K562 (cell line): ENCODE results near the gene WNT7A. TPM values are rescaled to one million over a fixed set of nuclear protein-coding genes. Genes with fewer than 3 reads are reported as not detected.
"Not testable (repeated sequence)": the region's sequence is repeated elsewhere in the genome, so short reads cannot be mapped to it uniquely, and the experiment has no call there.

Experiments
- ATAC-seq: fragments of 200-7000 bp; cut with Tn5 transposase; 3 replicates; pipeline ENCODE4 v1.9.1; 2020; ENCODE audit warnings: moderate library complexity
- BruUV-seq: library from RNA; stranded (reverse); fragments of 400-500 nt; replicated peaks from 2 replicates; lab custom pipeline; 2021; lab: Mats Ljungman, UMichigan
- CTCF ChIA-PET: fragments of 300-600 bp; formaldehyde crosslinking; extraction: SDS; loops from one replicate; lab custom pipeline; 2021; ENCODE audit warnings: low intra/inter-chr PET ratio; lab: Yijun Ruan, JAX
- POLR2A ChIA-PET: fragments of 300-600, 350-650 bp; sonication (Branson Sonifier 250); formaldehyde crosslinking; extraction: SDS; loops from one replicate; lab custom pipeline; 2021; ENCODE audit warnings: antibody characterized with exemption, inconsistent platforms; lab: Yijun Ruan, JAX
- DNase-seq, 4 experiments: peaks; one replicate each; pipeline versions ENCODE4 v3.0.0 to v3.0.0-alpha.2; 2011 to 2018; ENCODE audit warnings: low spot score in 3 of 4, mixed read lengths in 3 of 4; ENCODE audit errors: extremely low read depth in 1 of 4
- FAIRE-seq: peaks from 2 replicates; lab custom pipeline; 2011; peaks lifted over from hg19 to GRCh38; lab: Jason Lieb, UNC
- H2AFZ ChIP-seq: 2 replicates; pipeline ENCODE4 v1.6.0; 2011; ENCODE audit warnings: low read depth, low read length, control low read depth, inconsistent platforms
- H3K27ac ChIP-seq: fragments of 200-600 bp; 3 replicates; pipeline ENCODE4 v1.8.0; 2011; ENCODE audit warnings: low read depth, mild to moderate bottlenecking, control low read depth, inconsistent platforms, low read length, moderate library complexity, mixed read lengths; ENCODE audit errors: extremely low read depth
- H3K27me3 ChIP-seq, 2 experiments: fragments of 300-600 bp in 1 of 2; 2 replicates in 1 of 2; 3 replicates in 1 of 2; pipeline versions ENCODE4 v1.6.0 to v1.8.0; 2011; ENCODE audit warnings: inconsistent platforms in 2 of 2, low read length in 2 of 2, mild to moderate bottlenecking in 1 of 2, mixed read lengths in 1 of 2, moderate library complexity in 1 of 2; ENCODE audit not compliant: control insufficient read depth in 2 of 2, insufficient read depth in 2 of 2
- H3K36me3 ChIP-seq: fragments of 300-600 bp; 3 replicates; pipeline ENCODE4 v1.8.0; 2011; ENCODE audit warnings: mild to moderate bottlenecking, low read length, inconsistent platforms; ENCODE audit not compliant: control insufficient read depth, insufficient read depth
- H3K4me1 ChIP-seq, 2 experiments: fragments of 200-600 bp in 1 of 2; replicated peaks in 1 of 2; 2 replicates in 1 of 2; 3 replicates in 1 of 2; pipeline versions ENCODE4 v1.5.1 to v1.8.0; 2011; ENCODE audit warnings: inconsistent platforms in 2 of 2, low read length in 2 of 2, mild to moderate bottlenecking in 1 of 2, mixed read lengths in 1 of 2, moderate library complexity in 1 of 2; ENCODE audit not compliant: control insufficient read depth in 2 of 2, insufficient read depth in 2 of 2
- H3K4me2 ChIP-seq: 2 replicates; pipeline ENCODE4 v1.6.1; 2011; ENCODE audit warnings: low read length, control low read depth, inconsistent platforms, mixed read lengths; ENCODE audit not compliant: insufficient read depth
- H3K4me3 ChIP-seq: fragments of 200-600 bp; sonication (generic), shearing (Covaris generic); 2 replicates; pipeline ENCODE4 v1.5.1; 2016; ENCODE audit warnings: control low read depth, inconsistent platforms
- H3K79me2 ChIP-seq: fragments of 200-600 bp; 3 replicates; pipeline ENCODE4 v1.8.0; 2011; ENCODE audit warnings: low read length, inconsistent platforms; ENCODE audit not compliant: control insufficient read depth, insufficient read depth
- H3K9ac ChIP-seq, 2 experiments: 2 replicates each; pipeline versions ENCODE4 v1.6.0 to v1.6.1; 2011; ENCODE audit warnings: low read depth in 2 of 2, low read length in 2 of 2, control low read depth in 1 of 2, inconsistent platforms in 1 of 2, mild to moderate bottlenecking in 1 of 2, mixed read lengths in 1 of 2; ENCODE audit not compliant: insufficient read depth in 1 of 2
- H3K9me1 ChIP-seq: one replicate; pipeline ENCODE4 v1.6.0; 2011; ENCODE audit warnings: inconsistent platforms, mild to moderate bottlenecking, low read length, moderate library complexity; ENCODE audit not compliant: control insufficient read depth, insufficient read depth
- H3K9me3 ChIP-seq: replicated peaks from 2 replicates; pipeline ENCODE4 v1.5.1; 2011; ENCODE audit warnings: low read depth, low read length, inconsistent platforms; ENCODE audit not compliant: control insufficient read depth, insufficient read depth
- H4K20me1 ChIP-seq: replicated peaks from 2 replicates; pipeline ENCODE4 v1.6.1; 2011; ENCODE audit warnings: low read length, inconsistent platforms, mixed read lengths; ENCODE audit not compliant: control insufficient read depth, insufficient read depth
- BCOR ChIP-seq: fragments of 450-650 bp; IDR thresholded peaks from 2 replicates; pipeline ENCODE4 v1.6.1; 2016
- RBM25 ChIP-seq: fragments of 200-400 bp; formaldehyde crosslinking; IDR thresholded peaks from 2 replicates; pipeline ENCODE4 v1.6.1; 2018; ENCODE audit warnings: low read length, low read depth, moderate library complexity; ENCODE audit not compliant: severe bottlenecking
- ZFP36 ChIP-seq: fragments of 150-350 bp; IDR thresholded peaks from 2 replicates; pipeline ENCODE4 v1.6.1; 2018; ENCODE audit warnings: low read length, low read depth; ENCODE audit not compliant: partially characterized antibody
- ZNF830 ChIP-seq: fragments of 250-450 bp; sonication (Bioruptor Pico); IDR thresholded peaks from 2 replicates; pipeline ENCODE4 v1.5.0; 2021; ENCODE audit warnings: mild to moderate bottlenecking
- WGBS: fragments of 100-300 bp; shearing (Covaris generic); methylation state at CpG from one replicate; pipeline ENCODE4 v1.1.6; 2016; ENCODE audit warnings: low coverage, mixed read lengths; ENCODE audit not compliant: insufficient coverage; ENCODE audit errors: missing lambda C conversion rate; 5-methylcytosine and 5-hydroxymethylcytosine counted together
- in situ Hi-C: fragments of 300-500 bp; cut with MboI; formaldehyde crosslinking; loops from 4 replicates; pipeline ENCODE4 v1.15.0; 2018; ENCODE audit warnings: inconsistent platforms, mixed read lengths
- intact Hi-C: fragments of 100-400 bp; cut with micrococcal nuclease; formaldehyde crosslinking; loops from 2 replicates; pipeline ENCODE4 v1.14.2; 2022
- polyA plus RNA-seq, 8 experiments: library from polyadenylated mRNA; depleted of rRNA in 4 of 8; stranded (reverse) in 5 of 8; unstranded in 3 of 8; fragments of >200 nt; fragmentation: Nextera tagmentation in 2 of 8; fragmentation: Illumina TruSeq in 1 of 8; extraction: Ambion mirVana in 2 of 8; extraction: Trizol in 1 of 8; gene quantifications; 2 replicates each; pipeline versions ENCODE4 v1.2.1 to v1.2.3, GENCODE V29; 2011 to 2014; ENCODE audit warnings: inconsistent platforms in 1 of 8, missing spikeins in 1 of 8
- total RNA-seq, 7 experiments: library from RNA; depleted of rRNA in 6 of 7; stranded (reverse); fragments of >200 nt in 6 of 7; fragmentation: Illumina TruSeq in 2 of 7; extraction: Trizol in 2 of 7; gene quantifications; 2 replicates each; pipeline versions ENCODE4 v1.2.1 to v1.2.3, GENCODE V29; 2011 to 2021; ENCODE audit warnings: low replicate concordance in 1 of 7

The WNT7A gene
- total and polyA plus RNA-seq, 9 of the 15 experiments (the other 6 are each of a cell fraction or from before 2014, with no cell fraction given): 0.03 TPM; not detected in 8

GRCh38 chr3:13857702-13858380 lies 22.0 kb downstream of the WNT7A start:
- no peak overlapping the region for H3K4me2 ChIP-seq
- TF ChIP-seq ZFP36 (peak; percentile 84), RBM25 (peak; percentile 89), BCOR (0 out of 2 replicates have a peak, but pooled peaks have one; percentile 71), ZNF830 (no peak)
- no peak overlapping the region for H3K27ac ChIP-seq
- H3K4me3 ChIP-seq: no peak overlapping the region
- H3K4me1 ChIP-seq: peaks cover 0 to 4% of the 10 kb centered on the region in 2 experiments; a peak in 1 of 5 replicates
- H2AFZ ChIP-seq: no peak overlapping the region
- ChIA-PET CTCF (no interaction called here), POLR2A (interaction anchor here (0.6 kb wide), 1 partner anchor 183 kb away, joined by 3 read pairs; no protein-coding TSS in a partner anchor)
- BruUV-seq: no TSS peak
- in situ Hi-C loops: no loop called here
- ATAC-seq (no peak), FAIRE-seq (no peak), DNase-seq (no peak)
- H3K9me1 ChIP-seq: no peaks in the 10 kb centered on the region
- H4K20me1 ChIP-seq: peaks cover 11% of the 10 kb centered on the region
- H3K27me3 ChIP-seq: peaks cover 27 to 51% of the 10 kb centered on the region in 2 experiments; a peak in 4 of 5 replicates
- intact Hi-C loops: no loop called here
- 1% methylated on average over 6 of the region's 6 CpGs for WGBS
- no peaks in the 10 kb centered on the region for H3K9me3 ChIP-seq
- H3K36me3 ChIP-seq: no peaks in the 10 kb centered on the region
- H3K79me2 ChIP-seq: no peaks in the 10 kb centered on the region
- no peak overlapping the region for H3K9ac ChIP-seq

GRCh38 chr3:13856628-13857027 lies 23.2 kb downstream of the WNT7A start:
- H3K4me2 ChIP-seq, H3K27ac ChIP-seq, in situ Hi-C loops, H3K9me1 ChIP-seq, intact Hi-C loops, ATAC-seq, H3K36me3 ChIP-seq, H3K9ac ChIP-seq, H3K4me3 ChIP-seq, POLR2A ChIA-PET, H3K9me3 ChIP-seq, DNase-seq, BruUV-seq, H3K4me1 ChIP-seq, FAIRE-seq, H3K79me2 ChIP-seq, H2AFZ ChIP-seq, CTCF ChIA-PET: not testable (repeated sequence)
- 0% methylated on average over 1 of the region's 1 CpG for WGBS
- peaks cover 16% of the 10 kb centered on the region for H4K20me1 ChIP-seq
- peaks cover 31 to 52% of the 10 kb centered on the region in 2 experiments for H3K27me3 ChIP-seq
